IPS-18c (cell line): ENCODE measurements around the gene MRRF.
"Not testable (repeated sequence)": the region's sequence is repeated elsewhere in the genome, so short reads cannot be mapped to it uniquely, and the experiment has no call there.

Experiments
- H3K4me3 ChIP-seq: 2 replicates; pipeline ENCODE4 v1.7.0; 2013; ENCODE audit warnings: low read depth, mild to moderate bottlenecking, low read length, moderate library complexity; ENCODE audit not compliant: insufficient read depth
- H3K9me3 ChIP-seq: one replicate; pipeline ENCODE4 v1.6.1; 2013; ENCODE audit warnings: mild to moderate bottlenecking, low read length, moderate library complexity; ENCODE audit not compliant: control insufficient read depth, insufficient read depth

Gene MRRF

GRCh38 chr9:122307061-122307460, 42.4 kb downstream of the MRRF start:
- H3K4me3 ChIP-seq, result no peak overlapping the region
- no peaks in the 10 kb centered on the region for H3K9me3 ChIP-seq

- H3K4me3 ChIP-seq, result no peak overlapping the region
- H3K9me3 ChIP-seq, result no peaks in the 10 kb centered on the region
Observed at GRCh38 chr9:122307925-122308324, 43.2 kb downstream of the MRRF start.

DNA sequence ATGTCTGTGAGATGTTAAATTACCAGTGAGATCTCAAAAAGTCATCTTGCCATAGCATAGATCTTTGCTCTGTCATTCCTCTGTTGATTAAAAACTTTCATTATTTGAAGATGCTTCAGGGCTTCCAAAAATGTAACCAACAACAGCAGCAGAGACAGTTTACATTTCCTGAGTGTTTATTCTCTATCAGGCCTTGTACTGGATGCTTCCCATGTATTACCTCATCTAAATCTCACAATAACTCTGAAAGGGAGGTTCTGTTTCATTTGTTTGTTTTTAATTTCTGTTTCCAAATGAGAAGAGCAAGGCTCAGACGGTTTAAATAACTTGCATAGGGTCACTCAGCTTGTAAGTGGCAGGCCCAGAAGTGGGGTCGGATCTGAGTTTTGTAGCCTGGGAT, 45.2 kb downstream of the MRRF start:
- peaks cover 2% of the 10 kb centered on the region for H3K9me3 ChIP-seq
- H3K4me3 ChIP-seq, result no peak overlapping the region

GRCh38 chr9:122314165-122314564, 49.5 kb downstream of the MRRF start:
- Histone ChIP-seq H3K9me3 (peaks cover 2% of the 10 kb centered on the region), H3K4me3 (no peak overlapping the region)

- H3K4me3 ChIP-seq, result no peak overlapping the region
- peaks cover 2% of the 10 kb centered on the region for H3K9me3 ChIP-seq
Observed at GRCh38 chr9:122315534-122315933, 50.9 kb downstream of the MRRF start.

- H3K9me3 ChIP-seq, result peaks cover 2% of the 10 kb centered on the region
- H3K4me3 ChIP-seq, result no peak overlapping the region
Observed at GRCh38 chr9:122318284-122318683, 53.6 kb downstream of the MRRF start.

DNA sequence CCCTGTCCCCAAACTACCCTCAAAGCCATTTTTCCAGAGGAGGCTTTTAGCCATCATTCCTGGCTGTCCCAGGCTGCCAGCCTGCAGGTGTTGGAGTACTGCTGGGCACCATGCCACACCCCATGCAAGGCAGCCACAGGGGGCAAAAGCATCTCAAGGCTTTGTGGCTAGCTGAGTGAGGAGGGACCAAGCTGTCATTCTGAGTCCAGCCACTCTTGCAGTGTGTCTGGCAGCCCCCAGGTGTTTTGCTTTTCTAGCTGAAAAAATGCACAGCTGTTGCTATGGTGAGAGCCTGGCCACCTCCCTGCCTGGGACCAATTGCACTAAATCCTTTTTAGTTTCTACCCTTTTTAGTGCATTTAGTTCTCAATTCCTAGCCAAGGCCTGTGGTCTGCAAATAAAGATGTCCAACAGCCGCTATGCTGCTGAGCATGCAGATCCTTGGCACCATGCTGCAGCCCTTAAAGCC, 55.8 kb downstream of the MRRF start:
- no peaks in the 10 kb centered on the region for H3K9me3 ChIP-seq
- no peak overlapping the region for H3K4me3 ChIP-seq

- H3K9me3 ChIP-seq, result no peaks in the 10 kb centered on the region
- H3K4me3 ChIP-seq, result no peak overlapping the region
Observed at GRCh38 chr9:122322553-122322952, 57.9 kb downstream of the MRRF start.

- H3K9me3 ChIP-seq, H3K4me3 ChIP-seq: not testable (repeated sequence)
Observed at GRCh38 chr9:122324665-122325064, 60.0 kb downstream of the MRRF start.

- Histone ChIP-seq H3K9me3 (no peaks in the 10 kb centered on the region), H3K4me3 (no peak overlapping the region)
Observed at GRCh38 chr9:122325124-122325523, 60.4 kb downstream of the MRRF start.

DNA sequence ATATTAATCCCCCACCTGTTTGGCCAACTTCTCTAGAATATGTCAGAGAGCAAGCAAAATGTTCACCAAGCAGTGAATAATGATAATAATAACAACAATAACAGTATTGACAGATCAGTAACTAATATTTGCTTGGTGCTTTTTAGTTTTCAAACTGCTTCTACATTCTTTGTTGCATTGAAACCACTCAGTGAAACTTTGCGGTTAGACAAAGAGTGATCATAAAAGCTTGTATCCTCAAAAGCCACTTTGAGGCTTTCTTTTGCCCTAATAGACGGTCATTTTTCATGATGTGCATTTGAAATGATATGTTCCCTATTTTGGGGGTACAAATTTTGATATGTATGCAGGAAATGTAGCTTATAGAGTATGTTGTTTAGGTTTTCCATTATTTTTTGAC, 62.5 kb downstream of the MRRF start:
- H3K4me3 ChIP-seq, result no peak overlapping the region

DNA sequence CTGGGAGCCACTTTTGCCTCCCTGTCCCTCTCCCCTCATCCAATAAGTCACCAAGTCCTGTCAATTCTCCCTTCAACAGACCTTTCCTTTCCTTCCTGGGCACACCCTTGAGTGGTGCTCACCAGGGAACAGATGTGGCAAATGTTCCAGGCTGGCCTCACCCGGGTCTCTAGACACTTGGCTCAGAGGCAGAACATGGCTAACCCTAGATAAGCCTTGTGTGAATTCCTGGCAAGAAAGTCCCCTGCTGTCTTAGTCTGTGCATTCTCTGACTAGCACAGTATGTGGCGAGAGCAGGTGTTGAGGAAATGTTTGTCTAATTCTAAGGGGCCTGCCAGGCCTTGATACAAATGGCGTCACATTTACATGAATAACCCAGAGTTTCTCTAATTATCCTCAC, 64.9 kb downstream of the MRRF start:
- no peaks in the 10 kb centered on the region for H3K9me3 ChIP-seq
- H3K4me3 ChIP-seq, result no peak overlapping the region

More for the DNA sequence above, 62.5 kb downstream of the MRRF start:
- no peaks in the 10 kb centered on the region for H3K9me3 ChIP-seq

DNA sequence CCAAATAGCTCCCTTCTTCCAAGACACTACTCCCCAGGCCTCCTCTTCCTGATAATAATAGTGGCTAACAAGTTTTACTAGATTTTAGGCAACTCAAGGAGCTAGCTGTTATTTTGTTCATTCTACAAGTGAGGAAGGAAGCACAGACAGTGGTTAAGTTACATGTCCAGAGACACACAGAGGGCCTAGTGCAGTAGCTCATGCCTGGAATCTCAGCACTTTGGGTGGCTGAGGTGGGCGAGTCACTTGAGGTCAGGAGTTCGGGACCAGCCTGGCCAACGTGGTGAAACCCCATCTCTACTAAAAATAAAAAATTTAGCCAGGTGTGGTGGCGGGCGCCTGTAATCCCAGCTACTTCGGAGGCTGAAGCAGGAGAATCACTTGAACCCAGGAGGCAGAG, 65.8 kb downstream of the MRRF start:
- not testable (repeated sequence) for H3K9me3 ChIP-seq, H3K4me3 ChIP-seq

GRCh38 chr9:122331523-122331927, 66.8 kb downstream of the MRRF start:
- H3K4me3 ChIP-seq, result no peak overlapping the region
- H3K9me3 ChIP-seq, result no peaks in the 10 kb centered on the region

GRCh38 chr9:122332083-122332482, 67.4 kb downstream of the MRRF start:
- no peaks in the 10 kb centered on the region for H3K9me3 ChIP-seq
- H3K4me3 ChIP-seq, result no peak overlapping the region

DNA sequence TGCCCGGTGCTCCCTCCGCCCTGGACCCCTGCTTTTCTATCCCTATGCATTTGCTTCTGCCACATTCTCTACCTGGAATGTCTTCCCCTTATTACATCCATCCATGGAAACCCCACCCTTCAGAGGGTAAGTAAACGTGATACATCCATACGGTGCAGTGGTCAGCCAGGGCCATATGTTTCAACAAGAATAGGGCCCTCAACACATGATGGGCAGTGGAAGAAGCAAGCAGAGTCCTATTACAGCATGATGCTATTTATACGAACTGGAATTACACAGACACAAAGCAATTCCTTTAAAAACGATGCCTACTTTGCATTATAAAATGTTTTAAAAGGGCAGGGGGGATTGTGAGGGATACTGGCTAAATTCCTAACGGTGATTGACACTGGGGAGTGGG, 68.0 kb downstream of the MRRF start:
- no peaks in the 10 kb centered on the region for H3K9me3 ChIP-seq
- no peak overlapping the region for H3K4me3 ChIP-seq

GRCh38 chr9:122333169-122333808, 68.6 kb downstream of the MRRF start:
- Histone ChIP-seq H3K9me3 (no peaks in the 10 kb centered on the region), H3K4me3 (no peak overlapping the region)

DNA sequence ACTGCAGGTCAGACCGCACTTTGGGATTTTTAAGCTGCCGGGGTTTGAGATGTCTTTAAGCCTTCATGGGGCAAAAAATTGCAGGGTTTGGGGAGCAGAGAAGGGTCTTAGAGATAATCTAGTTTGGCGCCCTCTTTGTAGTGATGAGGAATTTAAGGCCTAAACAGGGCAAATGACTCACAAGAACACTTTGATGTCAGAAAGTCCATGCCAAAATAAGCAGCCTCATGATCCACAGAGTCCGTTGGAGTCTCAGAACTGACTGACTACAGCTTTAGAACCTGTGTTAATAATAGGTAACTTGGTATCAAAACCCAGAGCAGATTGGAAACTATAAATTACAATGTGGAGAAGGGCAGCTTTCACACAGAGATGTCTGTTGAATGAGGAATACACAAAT, 70.2 kb downstream of the MRRF start:
- Histone ChIP-seq H3K4me3 (no peak overlapping the region), H3K9me3 (no peaks in the 10 kb centered on the region)

- Histone ChIP-seq H3K9me3 (no peaks in the 10 kb centered on the region), H3K4me3 (no peak overlapping the region)
Observed at GRCh38 chr9:122336189-122336588, 71.5 kb downstream of the MRRF start.
